Activated naive CD8-positive, alpha-beta T cell (primary cell): ENCODE data around the gene RBM20.
A peak's percentile ranks its signal among the peaks of the same experiment; 100 is the strongest.
"Not testable (repeated sequence)": the region's sequence is repeated elsewhere in the genome, so short reads cannot be mapped to it uniquely, and the experiment has no call there.

Source experiments
- H3K27ac Mint-ChIP-seq: one replicate; pipeline ENCODE4 v1.8.0; 2021; ENCODE audit warnings: mixed read lengths
- H3K27me3 Mint-ChIP-seq: one replicate; pipeline ENCODE4 v1.8.0; 2021; ENCODE audit warnings: mixed read lengths
- H3K36me3 Mint-ChIP-seq: one replicate; pipeline ENCODE4 v1.8.0; 2021; ENCODE audit warnings: mixed read lengths
- H3K4me1 Mint-ChIP-seq: one replicate; pipeline ENCODE4 v1.8.0; 2021; ENCODE audit warnings: low read depth, mixed read lengths
- H3K4me3 Mint-ChIP-seq: one replicate; pipeline ENCODE4 v1.8.0; 2021; ENCODE audit warnings: mild to moderate bottlenecking, mixed read lengths
- H3K9me3 Mint-ChIP-seq: one replicate; pipeline ENCODE4 v1.8.0; 2021; ENCODE audit warnings: low read depth, mixed read lengths

Gene RBM20

GRCh38 chr10:110643653-110644597, at the start of gene RBM20:
Gene RBM20, plus strand, starts transcription at chr10:110644336. Its CDS starts 119 bp downstream, at chr10:110644455.
- peaks cover 33% of the 10 kb centered on the region for H3K4me1 Mint-ChIP-seq
- H3K36me3 Mint-ChIP-seq: no peaks in the 10 kb centered on the region
- no peak within 1 kb of the TSS for H3K27ac Mint-ChIP-seq
- H3K9me3 Mint-ChIP-seq: no peaks in the 10 kb centered on the region
- peak within 1 kb of the TSS; percentile 81 for H3K4me3 Mint-ChIP-seq
- H3K27me3 Mint-ChIP-seq: peaks cover 34% of the 10 kb centered on the region

GRCh38 chr10:110597476-110597875, 46.7 kb upstream of the RBM20 start:
- H3K4me1 Mint-ChIP-seq: peaks cover 3% of the 10 kb centered on the region
- no peak overlapping the region for H3K27ac Mint-ChIP-seq
- no peaks in the 10 kb centered on the region for H3K9me3 Mint-ChIP-seq
- peaks cover 16% of the 10 kb centered on the region for H3K36me3 Mint-ChIP-seq
- H3K4me3 Mint-ChIP-seq: no peak overlapping the region
- H3K27me3 Mint-ChIP-seq: no peaks in the 10 kb centered on the region

- H3K36me3 Mint-ChIP-seq: peaks cover 15% of the 10 kb centered on the region
- no peaks in the 10 kb centered on the region for H3K27me3 Mint-ChIP-seq
- no peaks in the 10 kb centered on the region for H3K4me1 Mint-ChIP-seq
- H3K27ac Mint-ChIP-seq: no peak overlapping the region
- no peak overlapping the region for H3K4me3 Mint-ChIP-seq
- H3K9me3 Mint-ChIP-seq: no peaks in the 10 kb centered on the region
Observed at GRCh38 chr10:110600487-110601101, 43.5 kb upstream of the RBM20 start.

GRCh38 chr10:110601581-110601980, 42.6 kb upstream of the RBM20 start:
- H3K36me3 Mint-ChIP-seq: peaks cover 15% of the 10 kb centered on the region
- H3K4me3 Mint-ChIP-seq: no peak overlapping the region
- no peak overlapping the region for H3K27ac Mint-ChIP-seq
- no peaks in the 10 kb centered on the region for H3K9me3 Mint-ChIP-seq
- H3K27me3 Mint-ChIP-seq: no peaks in the 10 kb centered on the region
- no peaks in the 10 kb centered on the region for H3K4me1 Mint-ChIP-seq

- Mint-ChIP-seq H3K4me1 (peaks cover 7% of the 10 kb centered on the region), H3K4me3 (no peak overlapping the region), H3K9me3 (no peaks in the 10 kb centered on the region), H3K27ac (no peak overlapping the region), H3K36me3 (peaks cover 6% of the 10 kb centered on the region), H3K27me3 (no peaks in the 10 kb centered on the region)
Observed at GRCh38 chr10:110608087-110608486, 36.0 kb upstream of the RBM20 start.

- Mint-ChIP-seq H3K4me1 (peaks cover 16% of the 10 kb centered on the region), H3K27ac (no peak overlapping the region), H3K4me3 (no peak overlapping the region), H3K9me3 (no peaks in the 10 kb centered on the region), H3K36me3 (peaks cover 4% of the 10 kb centered on the region), H3K27me3 (no peaks in the 10 kb centered on the region)
Observed at GRCh38 chr10:110609605-110610004, 34.5 kb upstream of the RBM20 start.

- Mint-ChIP-seq H3K9me3 (no peaks in the 10 kb centered on the region), H3K36me3 (no peaks in the 10 kb centered on the region), H3K4me1 (peaks cover 16% of the 10 kb centered on the region), H3K4me3 (no peak overlapping the region), H3K27me3 (no peaks in the 10 kb centered on the region), H3K27ac (no peak overlapping the region)
Observed at GRCh38 chr10:110610308-110610774, 33.8 kb upstream of the RBM20 start.

- not testable (repeated sequence) for H3K27ac Mint-ChIP-seq, H3K27me3 Mint-ChIP-seq, H3K4me3 Mint-ChIP-seq, H3K9me3 Mint-ChIP-seq, H3K36me3 Mint-ChIP-seq
- peaks cover 16% of the 10 kb centered on the region for H3K4me1 Mint-ChIP-seq
Observed at GRCh38 chr10:110610781-110611180, 33.4 kb upstream of the RBM20 start.

GRCh38 chr10:110612087-110612486, 32.0 kb upstream of the RBM20 start:
- Mint-ChIP-seq H3K27me3 (no peaks in the 10 kb centered on the region), H3K4me1 (peaks cover 16% of the 10 kb centered on the region), H3K4me3 (no peak overlapping the region), H3K27ac (no peak overlapping the region), H3K9me3 (no peaks in the 10 kb centered on the region), H3K36me3 (no peaks in the 10 kb centered on the region)

GRCh38 chr10:110612629-110613028, 31.5 kb upstream of the RBM20 start:
- no peaks in the 10 kb centered on the region for H3K9me3 Mint-ChIP-seq
- H3K36me3 Mint-ChIP-seq: no peaks in the 10 kb centered on the region
- H3K4me3 Mint-ChIP-seq: no peak overlapping the region
- H3K4me1 Mint-ChIP-seq: peaks cover 21% of the 10 kb centered on the region
- H3K27me3 Mint-ChIP-seq: no peaks in the 10 kb centered on the region
- no peak overlapping the region for H3K27ac Mint-ChIP-seq

GRCh38 chr10:110613341-110613995, 30.7 kb upstream of the RBM20 start:
- H3K27ac Mint-ChIP-seq: peak overlapping the region; percentile 68
- H3K4me3 Mint-ChIP-seq: no peak overlapping the region
- H3K4me1 Mint-ChIP-seq: peaks cover 29% of the 10 kb centered on the region
- H3K36me3 Mint-ChIP-seq: no peaks in the 10 kb centered on the region
- no peaks in the 10 kb centered on the region for H3K9me3 Mint-ChIP-seq
- H3K27me3 Mint-ChIP-seq: no peaks in the 10 kb centered on the region

GRCh38 chr10:110613996-110614495, 30.1 kb upstream of the RBM20 start:
- H3K27me3 Mint-ChIP-seq: no peaks in the 10 kb centered on the region
- peaks cover 35% of the 10 kb centered on the region for H3K4me1 Mint-ChIP-seq
- H3K36me3 Mint-ChIP-seq: peaks cover 2% of the 10 kb centered on the region
- peak overlapping the region; percentile 68 for H3K27ac Mint-ChIP-seq
- no peak overlapping the region for H3K4me3 Mint-ChIP-seq
- no peaks in the 10 kb centered on the region for H3K9me3 Mint-ChIP-seq

GRCh38 chr10:110615057-110615747, 28.9 kb upstream of the RBM20 start:
- Mint-ChIP-seq H3K36me3 (peaks cover 2% of the 10 kb centered on the region), H3K4me1 (peaks cover 35% of the 10 kb centered on the region), H3K27ac (no peak overlapping the region), H3K9me3 (no peaks in the 10 kb centered on the region), H3K4me3 (no peak overlapping the region), H3K27me3 (no peaks in the 10 kb centered on the region)

- no peak overlapping the region for H3K27ac Mint-ChIP-seq
- H3K4me3 Mint-ChIP-seq: no peak overlapping the region
- peaks cover 2% of the 10 kb centered on the region for H3K36me3 Mint-ChIP-seq
- H3K27me3 Mint-ChIP-seq: no peaks in the 10 kb centered on the region
- peaks cover 4% of the 10 kb centered on the region for H3K9me3 Mint-ChIP-seq
- peaks cover 35% of the 10 kb centered on the region for H3K4me1 Mint-ChIP-seq
Observed at GRCh38 chr10:110616493-110617033, 27.6 kb upstream of the RBM20 start.
